OCI-LY1 (cell line): ENCODE data around the gene HES1.

Experiments used
- CTCF ChIP-seq: fragments of 200-600 bp; sonication (generic), shearing (Covaris generic); IDR thresholded peaks from 2 replicates; pipeline ENCODE4 v1.5.1; 2017; ENCODE audit warnings: mild to moderate bottlenecking, antibody characterized with exemption, low read length, moderate library complexity, mixed read lengths
- EZH2 ChIP-seq: fragments of 200-600 bp; sonication (generic), shearing (Covaris generic); IDR thresholded peaks from 2 replicates; pipeline ENCODE4 v1.8.0; 2017; ENCODE audit warnings: borderline replicate concordance, mixed run types, mild to moderate bottlenecking, antibody characterized with exemption, low read length, moderate library complexity, mixed read lengths

GRCh38 chr3:194121891-194122631 is 13.9 kb upstream of the HES1 start:
- TF ChIP-seq CTCF (no peak), EZH2 (no peak)
